Small intestine (tissue), 7 donors: ENCODE data around the gene NID2. TPM values are rescaled to one million over a fixed set of nuclear protein-coding genes. Genes with fewer than 3 reads are reported as not detected.

Experiments used
- DNase-seq, 2 donors: peaks; one replicate each; pipeline versions ENCODE4 v3.0.0 to v3.0.0-alpha.2; 2013
- FAIRE-seq: peaks from 2 replicates; lab custom pipeline; 2012; peaks lifted over from hg19 to GRCh38; lab: Jason Lieb, UNC
- H3K27ac ChIP-seq, 3 donors: one replicate each; pipeline ENCODE4 v1.5.1; 2013; ENCODE audit warnings: low read length in 2 of 3, mild to moderate bottlenecking in 2 of 3, control low read depth in 1 of 3, inconsistent platforms in 1 of 3, low read depth in 1 of 3, moderate library complexity in 1 of 3
- H3K27me3 ChIP-seq, 3 donors: one replicate each; pipeline ENCODE4 v1.6.1; 2013; ENCODE audit warnings: low read length in 3 of 3, inconsistent platforms in 1 of 3; ENCODE audit not compliant: control insufficient read depth in 3 of 3, insufficient read depth in 3 of 3
- H3K36me3 ChIP-seq, 3 donors: one replicate each; pipeline ENCODE4 v1.6.1; 2013; ENCODE audit warnings: low read length in 3 of 3, inconsistent platforms in 1 of 3, low read depth in 1 of 3, mild to moderate bottlenecking in 1 of 3, moderate library complexity in 1 of 3; ENCODE audit not compliant: control insufficient read depth in 3 of 3, insufficient read depth in 2 of 3
- H3K4me1 ChIP-seq, 3 donors: one replicate each; pipeline ENCODE4 v1.6.1; 2013; ENCODE audit warnings: low read length in 2 of 3, inconsistent platforms in 1 of 3, low read depth in 1 of 3, mild to moderate bottlenecking in 1 of 3, moderate library complexity in 1 of 3; ENCODE audit not compliant: control insufficient read depth in 3 of 3, insufficient read depth in 2 of 3
- H3K4me3 ChIP-seq, 3 donors: one replicate each; pipeline ENCODE4 v1.5.1; 2013; ENCODE audit warnings: low read length in 3 of 3, control low read depth in 1 of 3, inconsistent platforms in 1 of 3, low read depth in 1 of 3, mild to moderate bottlenecking in 1 of 3, moderate library complexity in 1 of 3
- H3K9me3 ChIP-seq, 2 donors: one replicate each; pipeline ENCODE4 v1.6.1; 2013; ENCODE audit warnings: low read depth in 1 of 2, low read length in 1 of 2; ENCODE audit not compliant: control insufficient read depth in 2 of 2, insufficient read depth in 1 of 2
- WGBS, 3 donors: extraction: QIAGEN DNeasy Blood & Tissue Kit; methylation state at CpG; one replicate each; pipeline ENCODE4 v1.1.7; 2013; 5-methylcytosine and 5-hydroxymethylcytosine counted together
- polyA plus RNA-seq, 4 donors: library from polyadenylated mRNA; stranded (reverse) in 3 of 4; unstranded in 1 of 4; fragments of 200-250 nt in 3 of 4; fragments of 120-200 nt in 1 of 4; gene quantifications; one replicate each; pipeline versions ENCODE4 v1.2.1 to v1.2.3, GENCODE V29; 2013
- donor health status: healthy with polysubstance abuse.
- donor health status: control.
- donor health status: control.
- donor health status: Bipolar disorder and iron deficiency.
- donor health status: healthy.

NID2 gene
- polyA plus RNA-seq, 4 donors = 2.2 to 18.2 (median 3.6) TPM

- no peaks in the 10 kb centered on the region for H3K9me3 ChIP-seq
- DNase-seq (no peak), FAIRE-seq (no peak)
- 68 to 78% (median 70%) methylated on average over 3 of the region's 3 CpGs for WGBS, 3 donors
- H3K36me3 ChIP-seq = peaks cover 6 to 13% (median 7%) of the 10 kb centered on the region in 3 donors
- H3K4me1 ChIP-seq = no peaks in the 10 kb centered on the region
- no peak overlapping the region for H3K27ac ChIP-seq
- no peak overlapping the region for H3K4me3 ChIP-seq
- H3K27me3 ChIP-seq = no peaks in the 10 kb centered on the region
Measured at GRCh38 chr14:52000019-52000582, 68.8 kb downstream of the NID2 start.

DNA sequence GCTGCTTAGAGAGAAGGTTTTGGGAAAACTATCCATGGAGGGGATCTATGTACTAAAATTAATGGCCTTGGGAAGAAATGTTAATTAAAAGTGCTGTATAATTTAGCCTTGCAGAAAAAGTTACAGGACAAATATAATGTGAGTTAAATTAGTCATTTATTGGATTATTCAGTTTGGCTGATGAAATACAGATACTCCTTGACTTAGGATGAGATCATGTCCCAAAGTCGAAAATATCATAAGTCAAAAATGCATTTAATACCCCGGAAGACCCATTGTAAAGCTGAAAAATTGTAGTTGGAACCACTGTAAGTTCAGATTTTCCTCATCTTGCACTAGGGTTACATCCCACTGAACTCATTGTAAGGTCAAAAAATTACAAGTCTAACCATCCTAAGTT is 69.8 kb downstream of the NID2 start:
- Histone ChIP-seq H3K4me1 (no peaks in the 10 kb centered on the region), H3K4me3 (no peak overlapping the region), H3K27ac (no peak overlapping the region), H3K27me3 (no peaks in the 10 kb centered on the region), H3K9me3 (no peaks in the 10 kb centered on the region), H3K36me3 (peaks cover 6 to 11% (median 9%) of the 10 kb centered on the region in 3 donors)
- FAIRE-seq = no peak
- WGBS, 3 donors = 78 to 90% (median 89%) methylated on average over 2 of the region's 2 CpGs
- DNase-seq = no peak

GRCh38 chr14:51998348-51998747 is 70.5 kb downstream of the NID2 start:
- H3K27me3 ChIP-seq = no peaks in the 10 kb centered on the region
- no peaks in the 10 kb centered on the region for H3K9me3 ChIP-seq
- H3K36me3 ChIP-seq = peaks cover 6 to 9% (median 7%) of the 10 kb centered on the region in 3 donors
- DNase-seq = no peak
- FAIRE-seq = peak; percentile 55
- H3K4me3 ChIP-seq = no peak overlapping the region
- no peaks in the 10 kb centered on the region for H3K4me1 ChIP-seq
- no peak overlapping the region for H3K27ac ChIP-seq

- H3K36me3 ChIP-seq = peaks cover 3 to 8% (median 8%) of the 10 kb centered on the region in 3 donors
- no peak overlapping the region for H3K4me3 ChIP-seq
- FAIRE-seq (peak; percentile 44), DNase-seq (peak; percentile 29 to 46)
- peaks cover 0 to 2% (median 0%) of the 10 kb centered on the region in 3 donors for H3K4me1 ChIP-seq
- 51 to 63% (median 54%) methylated on average over 4 of the region's 4 CpGs for WGBS, 3 donors
- no peaks in the 10 kb centered on the region for H3K9me3 ChIP-seq
- no peak overlapping the region for H3K27ac ChIP-seq
- H3K27me3 ChIP-seq = no peaks in the 10 kb centered on the region
Measured at GRCh38 chr14:51996148-51996746, 72.6 kb downstream of the NID2 start.

DNA sequence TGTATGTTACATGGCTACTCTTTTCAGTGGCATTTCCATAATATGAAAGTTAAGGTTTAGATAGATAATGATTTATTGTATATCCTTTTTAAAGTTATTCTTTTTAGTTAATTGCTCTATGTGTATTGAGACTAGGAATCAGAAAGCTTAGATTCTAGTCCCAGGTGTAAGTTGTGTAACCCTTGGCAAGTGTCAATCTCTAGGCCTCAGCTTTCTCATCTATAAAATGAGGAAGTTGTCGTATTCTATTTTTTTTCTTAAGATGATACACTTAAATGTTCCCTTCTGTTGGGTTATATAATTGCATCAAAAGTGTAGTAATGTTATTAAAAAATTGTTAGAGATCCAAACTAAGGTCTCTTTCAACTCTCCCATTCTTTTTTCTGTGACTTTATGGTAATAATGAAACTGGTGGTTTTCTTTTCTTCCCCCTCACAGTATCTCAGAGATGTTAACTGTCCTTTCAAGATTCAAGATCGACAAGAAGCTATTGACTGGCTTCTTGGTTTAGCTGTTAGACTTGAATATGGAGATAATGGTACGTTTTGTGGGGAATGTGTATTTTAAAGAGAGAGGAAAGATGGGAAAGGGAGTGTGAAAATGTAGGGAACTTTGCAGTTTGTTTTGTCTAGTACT is 75.5 kb downstream of the NID2 start:
- Histone ChIP-seq H3K9me3 (no peaks in the 10 kb centered on the region), H3K36me3 (peaks cover 3 to 8% (median 5%) of the 10 kb centered on the region in 3 donors), H3K4me1 (peaks cover 0 to 7% (median 5%) of the 10 kb centered on the region in 3 donors), H3K4me3 (no peak overlapping the region), H3K27me3 (no peaks in the 10 kb centered on the region), H3K27ac (no peak overlapping the region)
- DNase-seq (no peak), FAIRE-seq (no peak)
- 61 to 67% (median 62%) methylated on average over 3 of the region's 3 CpGs for WGBS, 3 donors

- peaks cover 3 to 8% (median 5%) of the 10 kb centered on the region in 3 donors for H3K36me3 ChIP-seq
- no peak for FAIRE-seq
- H3K9me3 ChIP-seq = no peaks in the 10 kb centered on the region
- peaks cover 0 to 10% (median 8%) of the 10 kb centered on the region in 3 donors for H3K4me1 ChIP-seq
- 46 to 69% (median 52%) methylated on average over 3 of the region's 3 CpGs for WGBS, 3 donors
- H3K27ac ChIP-seq = no peak overlapping the region
- H3K27me3 ChIP-seq = no peaks in the 10 kb centered on the region
- peak overlapping the region in 2 of 3 donors; percentile 80 to 93 for H3K4me3 ChIP-seq
- no peak for DNase-seq
Measured at GRCh38 chr14:51990488-51990887, 78.4 kb downstream of the NID2 start.

DNA sequence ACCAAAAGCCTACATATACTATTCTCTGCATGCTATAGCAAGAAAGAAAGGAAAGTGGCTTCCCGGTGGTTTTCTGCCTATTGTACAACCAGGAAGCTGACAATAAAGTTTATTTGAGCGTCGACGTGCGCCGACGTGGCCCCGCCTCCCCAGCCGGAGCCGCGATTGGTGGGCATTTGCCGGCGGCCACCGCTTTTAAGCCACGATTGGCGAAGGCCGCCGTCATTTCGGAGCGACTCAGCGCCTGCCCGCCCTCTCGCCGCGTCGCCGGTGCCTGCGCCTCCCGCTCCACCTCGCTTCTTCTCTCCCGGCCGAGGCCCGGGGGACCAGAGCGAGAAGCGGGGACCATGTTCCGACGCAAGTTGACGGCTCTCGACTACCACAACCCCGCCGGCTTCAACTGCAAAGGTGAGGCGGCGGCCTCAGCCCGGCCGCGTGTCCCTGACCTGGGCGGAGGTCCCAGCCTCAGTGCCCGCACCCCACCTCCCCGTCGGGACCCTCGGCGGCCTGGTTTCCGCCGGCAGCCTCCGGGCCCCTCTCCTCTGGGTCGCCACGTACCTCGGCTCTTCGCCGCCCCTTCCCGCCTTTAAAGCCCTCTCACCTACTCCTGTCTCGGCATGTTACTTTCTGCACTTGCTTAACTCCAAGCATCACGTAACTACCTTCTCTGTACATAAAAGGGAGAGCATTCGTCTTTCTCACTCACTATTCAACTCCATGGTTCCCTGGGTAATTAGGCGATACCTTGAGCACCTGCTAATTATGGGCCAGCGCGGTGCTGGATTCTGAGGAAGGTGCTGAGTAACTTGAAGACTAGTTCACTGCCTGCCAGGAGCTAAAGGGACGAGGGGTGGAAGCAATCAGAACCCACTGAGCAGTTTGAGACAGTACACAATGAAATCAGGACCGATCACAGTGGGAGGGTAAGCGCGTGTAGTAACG is 79.3 kb downstream of the NID2 start, which contains the start of gene RTRAF:
Gene RTRAF (plus strand): TSS at position 254 of the 942 bp plus-strand sequence. CDS start 94 bp downstream, at position 348.
- no peak for FAIRE-seq
- Histone ChIP-seq H3K27me3 (no peaks in the 10 kb centered on the region), H3K4me3 (peak within 1 kb of the TSS; percentile 51 to 93 (median 80)), H3K27ac (peak within 1 kb of the TSS; percentile 78 to 92 (median 89)), H3K4me1 (peaks cover 0 to 10% (median 8%) of the 10 kb centered on the region in 3 donors), H3K36me3 (peaks cover 2 to 8% (median 3%) of the 10 kb centered on the region in 3 donors), H3K9me3 (no peaks in the 10 kb centered on the region)
- peak; percentile 92 to 98 for DNase-seq
- 0 to 1% (median 1%) methylated on average over 71 to 72 of the region's 72 CpGs for WGBS, 3 donors

DNA sequence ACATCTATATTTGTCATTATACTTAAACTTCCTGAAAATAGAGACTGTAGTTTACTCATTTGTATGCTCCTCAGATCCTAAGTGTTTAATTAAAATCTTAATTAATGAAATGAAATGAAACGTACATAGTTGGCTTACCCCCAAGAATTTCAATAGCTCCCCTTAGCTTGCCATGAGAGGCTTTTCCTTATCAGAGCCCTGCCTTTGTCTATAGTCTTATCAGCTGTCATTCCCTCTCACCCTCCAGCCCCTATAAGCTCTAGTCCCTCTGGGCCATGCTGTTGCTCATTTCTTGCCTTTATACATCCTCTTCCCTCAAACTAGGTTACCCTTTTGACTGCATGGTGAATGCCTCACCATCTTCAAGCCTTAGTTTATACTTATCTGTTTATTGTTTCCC is 80.6 kb downstream of the NID2 start:
- Histone ChIP-seq H3K27me3 (no peaks in the 10 kb centered on the region), H3K4me3 (peak overlapping the region in 1 of 3 donors; percentile 93), H3K36me3 (peaks cover 0 to 8% (median 3%) of the 10 kb centered on the region in 3 donors), H3K27ac (no peak overlapping the region), H3K4me1 (peaks cover 0 to 10% (median 8%) of the 10 kb centered on the region in 3 donors), H3K9me3 (no peaks in the 10 kb centered on the region)
- WGBS, 3 donors = 50 to 69% (median 58%) methylated on average over 1 of the region's 1 CpG
- no peak for FAIRE-seq
- no peak for DNase-seq
